H1 (cell line): ENCODE data around the gene CYP4V2. TPM values are rescaled to one million over a fixed set of nuclear protein-coding genes. Genes with fewer than 3 reads are reported as not detected.

Experiments used
- CTCF ChIA-PET: fragments of 300-600 bp; sonication (Branson Sonifier 250); formaldehyde crosslinking; loops from one replicate; lab custom pipeline; 2021; ENCODE audit not compliant: partially characterized antibody; lab: Charles Lee
- POLR2A ChIA-PET: fragments of 300-600 bp; sonication (Branson Sonifier 250); formaldehyde crosslinking; loops from one replicate; lab custom pipeline; 2021; ENCODE audit warnings: inconsistent platforms; ENCODE audit not compliant: partially characterized antibody; lab: Charles Lee
- DNase-seq, 2 experiments: peaks; one replicate each; pipeline versions ENCODE4 v3.0.0 to v3.0.0-alpha.2; 2010 to 2022; ENCODE audit warnings: low spot score in 2 of 2, low read depth in 1 of 2, mixed read lengths in 1 of 2
- FAIRE-seq: peaks from 2 replicates; lab custom pipeline; 2011; peaks lifted over from hg19 to GRCh38; lab: Jason Lieb, UNC
- H2AFZ ChIP-seq: 2 replicates; pipeline ENCODE4 v1.8.1; 2012; ENCODE audit warnings: low read length, inconsistent platforms
- H2AK5ac ChIP-seq: 2 replicates; pipeline ENCODE4 v1.6.1; 2013; ENCODE audit warnings: low read depth, low read length
- H2BK120ac ChIP-seq: replicated peaks from 2 replicates; pipeline ENCODE3; 2013; ENCODE audit warnings: low read depth, low read length, inconsistent platforms
- H2BK12ac ChIP-seq: 2 replicates; pipeline ENCODE4 v1.6.1; 2013; ENCODE audit warnings: low read depth, low read length
- H2BK15ac ChIP-seq: 2 replicates; pipeline ENCODE4 v1.6.1; 2013; ENCODE audit warnings: low read length
- H2BK20ac ChIP-seq: 2 replicates; pipeline ENCODE4 v1.6.1; 2013; ENCODE audit warnings: low read length
- H2BK5ac ChIP-seq: 2 replicates; pipeline ENCODE4 v1.6.1; 2013; ENCODE audit warnings: low read depth, low read length
- H3K14ac ChIP-seq: 2 replicates; pipeline ENCODE4 v1.6.1; 2013; ENCODE audit warnings: inconsistent platforms; ENCODE audit not compliant: insufficient read length
- H3K18ac ChIP-seq: 2 replicates; pipeline ENCODE4 v1.6.1; 2013; ENCODE audit warnings: low read length; ENCODE audit errors: extremely low read depth
- H3K23ac ChIP-seq: 2 replicates; pipeline ENCODE4 v1.6.1; 2013; ENCODE audit warnings: inconsistent platforms; ENCODE audit not compliant: insufficient read length
- H3K23me2 ChIP-seq: 2 replicates; pipeline ENCODE4 v1.6.1; 2013; ENCODE audit warnings: low read depth, low read length
- H3K27ac ChIP-seq: 2 replicates; pipeline ENCODE4 v1.6.1; 2011; ENCODE audit warnings: low read depth, low read length, inconsistent platforms
- H3K27me3 ChIP-seq, 4 experiments: replicated peaks in 1 of 4; 1 replicate in 1 of 4; 2 replicates in 3 of 4; pipeline versions ENCODE4 v1.6.1 to v1.8.1; 2011 to 2013; ENCODE audit warnings: low read length in 3 of 4, mild to moderate bottlenecking in 3 of 4, inconsistent platforms in 2 of 4, mixed read lengths in 2 of 4, moderate library complexity in 1 of 4; ENCODE audit not compliant: control insufficient read depth in 3 of 4, insufficient read depth in 3 of 4; ENCODE audit errors: extremely low read depth in 1 of 4
- H3K36me3 ChIP-seq, 4 experiments: 2 replicates each; pipeline versions ENCODE4 v1.6.1 to v1.8.1; 2011 to 2013; ENCODE audit warnings: mild to moderate bottlenecking in 4 of 4, low read length in 3 of 4, moderate library complexity in 2 of 4, control low read depth in 1 of 4, inconsistent platforms in 1 of 4; ENCODE audit not compliant: insufficient read depth in 4 of 4, control insufficient read depth in 2 of 4
- H3K4ac ChIP-seq: replicated peaks from 2 replicates; pipeline ENCODE3; 2013; ENCODE audit warnings: low read length, low read depth, mixed read lengths, inconsistent platforms; ENCODE audit not compliant: insufficient read length
- H3K4me1 ChIP-seq, 4 experiments: replicated peaks in 1 of 4; 1 replicate in 1 of 4; 2 replicates in 3 of 4; pipeline versions ENCODE4 v1.6.1 to v1.8.1; 2011 to 2013; ENCODE audit warnings: low read length in 3 of 4, inconsistent platforms in 2 of 4, mixed read lengths in 1 of 4; ENCODE audit not compliant: insufficient read depth in 4 of 4, control insufficient read depth in 3 of 4
- H3K4me2 ChIP-seq, 2 experiments: 2 replicates each; pipeline versions ENCODE4 v1.6.1 to v1.8.1; 2011 to 2013; ENCODE audit warnings: low read depth in 2 of 2, low read length in 2 of 2, control low read depth in 1 of 2, inconsistent platforms in 1 of 2, mild to moderate bottlenecking in 1 of 2; ENCODE audit not compliant: insufficient read depth in 1 of 2
- H3K4me3 ChIP-seq, 4 experiments: fragments of 200-600, 300-600 bp in 1 of 4; sonication (generic), shearing (Covaris generic), sonication (Bioruptor Twin) in 1 of 4; 2 replicates each; pipeline versions ENCODE4 v1.5.1 to v1.8.1; 2011 to 2016; ENCODE audit warnings: low read length in 4 of 4, low read depth in 3 of 4, control low read depth in 2 of 4, inconsistent platforms in 2 of 4, mild to moderate bottlenecking in 2 of 4, mixed read lengths in 1 of 4, moderate library complexity in 1 of 4; ENCODE audit not compliant: insufficient read depth in 2 of 4; ENCODE audit errors: extremely low read depth in 1 of 4
- H3K56ac ChIP-seq: replicated peaks from 2 replicates; pipeline ENCODE3; 2013; ENCODE audit warnings: low read depth, mild to moderate bottlenecking, mixed read lengths, low read length, inconsistent platforms; ENCODE audit not compliant: insufficient read length
- H3K79me1 ChIP-seq: 2 replicates; pipeline ENCODE4 v1.6.1; 2013; ENCODE audit warnings: low read depth, low read length, control low read depth
- H3K79me2 ChIP-seq, 2 experiments: 2 replicates each; pipeline versions ENCODE4 v1.6.1 to v1.8.1; 2012 to 2013; ENCODE audit warnings: low read length in 2 of 2, mild to moderate bottlenecking in 2 of 2, inconsistent platforms in 1 of 2; ENCODE audit not compliant: insufficient read depth in 2 of 2, control insufficient read depth in 1 of 2
- H3K9ac ChIP-seq, 4 experiments: replicated peaks in 1 of 4; 1 replicate in 1 of 4; 2 replicates in 3 of 4; pipeline versions ENCODE4 v1.6.1 to v1.8.1; 2011 to 2013; ENCODE audit warnings: low read depth in 3 of 4, low read length in 3 of 4, control low read depth in 2 of 4, mild to moderate bottlenecking in 2 of 4, moderate library complexity in 2 of 4, inconsistent platforms in 1 of 4; ENCODE audit errors: extremely low read depth in 1 of 4
- H3K9me3 ChIP-seq, 2 experiments: 2 replicates each; pipeline versions ENCODE4 v1.6.1 to v1.8.1; 2012 to 2013; ENCODE audit warnings: mild to moderate bottlenecking in 2 of 2, moderate library complexity in 2 of 2, control low read depth in 1 of 2, inconsistent platforms in 1 of 2, low read depth in 1 of 2, low read length in 1 of 2, mixed read lengths in 1 of 2; ENCODE audit not compliant: insufficient read depth in 2 of 2
- H4K20me1 ChIP-seq, 2 experiments: replicated peaks in 1 of 2; 2 replicates each; pipeline versions ENCODE3 to v1.8.1; 2011 to 2013; ENCODE audit warnings: inconsistent platforms in 2 of 2, low read length in 2 of 2, mild to moderate bottlenecking in 1 of 2; ENCODE audit not compliant: insufficient read depth in 2 of 2, control insufficient read depth in 1 of 2
- H4K5ac ChIP-seq: 2 replicates; pipeline ENCODE4 v1.6.1; 2013; ENCODE audit warnings: low read length, low read depth, mixed read lengths, inconsistent platforms; ENCODE audit not compliant: insufficient read length
- H4K8ac ChIP-seq: 2 replicates; pipeline ENCODE4 v1.8.0; 2013; ENCODE audit warnings: mild to moderate bottlenecking, moderate library complexity, low read length, inconsistent platforms; ENCODE audit not compliant: insufficient read depth; ENCODE audit errors: extremely low read depth
- H4K91ac ChIP-seq: replicated peaks from 2 replicates; pipeline ENCODE3; 2013; ENCODE audit warnings: low read length, mixed read lengths, inconsistent platforms; ENCODE audit not compliant: insufficient read length
- SUZ12 ChIP-seq: fragments of 200-600 bp; sonication (generic); IDR thresholded peaks from 2 replicates; pipeline ENCODE4 v1.6.1; 2012; ENCODE audit warnings: mild to moderate bottlenecking, inconsistent platforms, low read length, moderate library complexity, mixed read lengths
- WGBS, 2 experiments: shearing (Covaris generic) in 1 of 2; methylation state at CpG; one replicate each; pipeline versions ENCODE4 v1.1.6 to v1.1.7; 2013 to 2015; ENCODE audit warnings: low lambda C conversion rate in 2 of 2, mixed read lengths in 2 of 2, inconsistent platforms in 1 of 2, low coverage in 1 of 2, missing lambda C conversion rate in 1 of 2; ENCODE audit not compliant: insufficient replicate concordance in 2 of 2, insufficient coverage in 1 of 2, insufficient read length in 1 of 2; ENCODE audit errors: extremely low coverage in 1 of 2, missing lambda C conversion rate in 1 of 2; 5-methylcytosine and 5-hydroxymethylcytosine counted together
- polyA plus RNA-seq, 7 experiments: library from polyadenylated mRNA; depleted of rRNA in 3 of 7; stranded (reverse) in 5 of 7; unstranded in 2 of 7; fragments of >200 nt in 5 of 7; fragments of 200-250 nt in 2 of 7; gene quantifications; 1 replicate in 5 of 7; 2 replicates in 1 of 7; 4 replicates in 1 of 7; pipeline versions ENCODE4 v1.2.1 to v1.2.3, GENCODE V29; 2011 to 2013; ENCODE audit warnings: missing spikeins in 2 of 7, mixed read lengths in 2 of 7
- total RNA-seq: library from RNA; stranded (reverse); fragmentation: NEBNext Ultra II Directional; extraction: Animal tissue kit (Norgen Biotek cat#: 25700); gene quantifications from 2 replicates; pipeline ENCODE4 v1.2.1, GENCODE V29; 2021

Gene CYP4V2
- total and polyA plus RNA-seq, 2 of the 8 experiments (the other 6 are each of a cell fraction or from before 2014, with no cell fraction given) = 0.65 to 1.0 TPM

DNA sequence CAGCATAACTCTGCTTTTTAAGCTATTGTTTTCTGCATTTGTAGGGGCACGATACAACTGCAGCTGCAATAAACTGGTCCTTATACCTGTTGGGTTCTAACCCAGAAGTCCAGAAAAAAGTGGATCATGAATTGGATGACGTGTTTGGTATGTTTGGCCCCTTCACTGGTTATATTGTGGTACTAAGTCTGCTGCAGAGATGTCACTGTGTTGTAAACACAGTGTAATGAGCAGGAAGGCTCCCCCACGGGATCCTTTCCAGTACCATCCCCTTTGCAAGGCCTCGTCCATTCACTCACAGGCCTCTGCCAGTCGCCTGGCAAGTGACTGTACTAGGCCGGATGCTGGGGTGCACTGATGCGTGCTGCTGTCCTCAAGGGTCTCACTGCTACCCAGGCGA lies 13.8 kb downstream of the CYP4V2 start:
- Histone ChIP-seq H3K4ac (no peak overlapping the region), H2AFZ (no peak overlapping the region), H4K5ac (no peak overlapping the region), H2AK5ac (no peak overlapping the region), H3K9ac (no peak overlapping the region), H3K27me3 (no peaks in the 10 kb centered on the region), H2BK5ac (no peak overlapping the region), H3K36me3 (no peaks in the 10 kb centered on the region), H4K91ac (no peak overlapping the region), H3K9me3 (peaks cover 4 to 10% of the 10 kb centered on the region in 2 experiments; a peak in 1 of 4 replicates), H2BK20ac (no peak overlapping the region), H3K27ac (no peak overlapping the region), H4K20me1 (no peaks in the 10 kb centered on the region), H3K4me3 (no peak overlapping the region), H3K4me2 (no peak overlapping the region), H3K56ac (no peak overlapping the region), H2BK12ac (no peak overlapping the region), H4K8ac (no peak overlapping the region), H3K79me1 (no peaks in the 10 kb centered on the region), H3K4me1 (peaks cover 0 to 2% (median 0%) of the 10 kb centered on the region in 4 experiments; a peak in 1 of 7 replicates), H3K79me2 (peaks cover 0 to 3% of the 10 kb centered on the region in 2 experiments; a peak in 1 of 4 replicates), H3K18ac (no peak overlapping the region), H3K23me2 (no peaks in the 10 kb centered on the region), H3K23ac (no peak overlapping the region), H2BK120ac (no peak overlapping the region), H2BK15ac (no peak overlapping the region), H3K14ac (no peak overlapping the region)
- WGBS, 2 experiments = 85% methylated on average over 8 of the region's 8 CpGs; no CpG with 5 or more reads in 1 of the 2 experiments
- ChIA-PET CTCF (no interaction called here), POLR2A (no interaction called here)
- DNase-seq = no peak
- TF ChIP-seq SUZ12 = no peak
- FAIRE-seq = no peak
